Heart left ventricle (tissue), 13 donors: ENCODE measurements around the gene GLE1.

ENCODE experiments used
- CTCF ChIP-seq, 12 donors: fragments of 200-600 bp; sonication (generic) in 4 of 12; IDR thresholded peaks; one replicate each; pipeline versions ENCODE4 v1.5.0 to v1.8.0; 2018 to 2022; ENCODE audit warnings: antibody characterized with exemption in 12 of 12, mild to moderate bottlenecking in 5 of 12
- POLR2A ChIP-seq, 2 donors: fragments of 450-650 bp; IDR thresholded peaks; one replicate each; pipeline ENCODE4 v1.6.1; 2017; ENCODE audit warnings: antibody characterized with exemption in 2 of 2, mild to moderate bottlenecking in 2 of 2, moderate library complexity in 2 of 2
- donor health status: ischemic (EF 13 %, LVEDD 7.1; RV severe dilation, severe dysfunction).
- donor health status: DM: no; HTN: yes; CAD: no.
- donor health status: DM: no; HTN: no; CAD: no.
- donor health status: ischemic (EF 25% LVEDD 6.9; RV normal size, moderate dysfunction).
- donor health status: ischemic (EF 25% LVEDD 5.7; RV mildly dilated, moderate dysfunction).
- donor health status: ischemic (EF 35%, LVEDD 5.7; RV mildly dilated, moderate dysfunction).
- donor health status: nonischemic (EF 11% LVEDD 7.7; RV severe dilation, severe dysfunction).
- donor health status: DM: yes; HTN: yes; CAD: no.
- donor health status: PGD.
- donor health status: ischemic (EF 29% LVEDD 5.4; RV normal size, mild dysfunction).
- donor health status: nonischemic (EF 23%, LVEDD 6.1; RV moderate dilation, normal function).

DNA sequence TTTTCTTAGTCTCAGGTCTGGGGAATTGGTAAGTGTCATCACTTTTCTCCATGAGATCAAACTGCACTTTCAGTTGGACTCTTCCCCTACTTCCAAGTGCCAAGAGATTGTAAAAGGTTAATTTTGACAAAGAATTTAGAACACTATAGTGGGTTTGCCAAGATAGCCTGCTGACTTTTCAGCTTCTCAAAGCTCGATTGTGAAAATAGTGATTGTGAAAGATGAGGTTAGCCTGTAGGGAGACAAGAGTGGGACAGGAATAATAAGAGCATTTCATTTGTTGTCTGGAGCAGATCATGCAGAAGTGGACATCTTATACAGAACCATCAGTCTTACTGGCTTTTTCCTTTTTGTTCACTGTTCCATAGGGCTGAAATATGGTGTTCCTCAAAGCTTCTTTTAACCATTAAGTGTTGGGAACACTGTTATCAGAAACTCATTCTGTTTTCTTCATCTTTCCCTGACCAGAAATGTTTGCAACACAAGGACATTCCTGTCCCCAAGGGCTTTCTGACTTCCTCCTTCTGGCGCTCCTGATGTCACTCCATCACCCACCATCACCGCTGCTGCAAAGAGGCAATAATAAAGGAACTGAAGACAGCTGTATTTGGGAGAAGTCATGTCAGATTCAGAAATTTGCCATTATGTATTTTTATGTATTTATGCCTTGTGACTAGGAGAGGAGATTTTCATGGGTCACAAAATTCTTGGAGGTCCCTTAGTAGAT, 36.3 kb downstream of the GLE1 start:
- TF ChIP-seq POLR2A (IDR thresholded peaks at IDR 0.05) (no peak), CTCF (IDR thresholded peaks at IDR 0.05) (no peak)
